B cell (primary cell): ENCODE results near the gene PICK1. TPM values are rescaled to one million over a fixed set of nuclear protein-coding genes. Genes with fewer than 3 reads are reported as not detected.

ENCODE experiments used
- ATAC-seq: fragments of 200-7000 bp; cut with Tn5 transposase; one replicate; pipeline ENCODE4 v1.10.0; 2021; ENCODE audit warnings: low read depth, mild to moderate bottlenecking, moderate number of reproducible peaks, moderate library complexity
- CTCF ChIA-PET: fragments of 350-600 bp; sonication (Branson Sonifier 250); formaldehyde crosslinking; loops from one replicate; lab custom pipeline; 2021; ENCODE audit warnings: antibody characterized with exemption, inconsistent platforms; lab: Charles Lee
- POLR2A ChIA-PET: fragments of 350-600 bp; sonication (Branson Sonifier 250); formaldehyde crosslinking; loops from one replicate; lab custom pipeline; 2021; ENCODE audit warnings: antibody characterized with exemption; lab: Charles Lee
- DNase-seq: peaks from one replicate; pipeline ENCODE4 v3.0.0; 2013
- H2AFZ ChIP-seq: 2 replicates; pipeline ENCODE4 v1.6.1; 2012; ENCODE audit warnings: mild to moderate bottlenecking, low read depth, low read length; ENCODE audit not compliant: insufficient read depth, poor library complexity, severe bottlenecking
- H3K27ac ChIP-seq, 2 donors: 1 replicate in 1 of 2; 2 replicates in 1 of 2; pipeline ENCODE4 v1.5.1; 2012 to 2013; ENCODE audit warnings: low read length in 2 of 2, mild to moderate bottlenecking in 2 of 2, moderate library complexity in 1 of 2
- H3K27me3 ChIP-seq, 4 experiments: fragments of 200-600 bp in 1 of 4; sonication (generic) in 1 of 4; replicated peaks in 1 of 4; 1 replicate in 2 of 4; 2 replicates in 2 of 4; pipeline versions ENCODE4 v1.6.1 to v1.7.0; 2013 to 2016; ENCODE audit warnings: low read length in 3 of 4, mild to moderate bottlenecking in 2 of 4, mixed read lengths in 1 of 4, moderate library complexity in 1 of 4; ENCODE audit not compliant: insufficient read depth in 4 of 4, control insufficient read depth in 3 of 4; ENCODE audit errors: control extremely low read depth in 1 of 4
- H3K36me3 ChIP-seq, 2 experiments: replicated peaks in 1 of 2; 1 replicate in 1 of 2; 2 replicates in 1 of 2; pipeline versions ENCODE4 v1.6.1 to v1.7.1; 2013; ENCODE audit warnings: low read length in 1 of 2; ENCODE audit not compliant: insufficient read depth in 2 of 2, control insufficient read depth in 1 of 2; ENCODE audit errors: control extremely low read depth in 1 of 2, extremely low read depth in 1 of 2
- H3K4me1 ChIP-seq, 2 donors: fragments of 200-600 bp in 1 of 2; sonication (generic) in 1 of 2; 1 replicate in 1 of 2; 2 replicates in 1 of 2; pipeline versions ENCODE4 v1.5.1 to v1.6.1; 2013 to 2017; ENCODE audit warnings: low read length in 2 of 2; ENCODE audit not compliant: control insufficient read depth in 2 of 2, insufficient read depth in 2 of 2
- H3K4me2 ChIP-seq: replicated peaks from 2 replicates; pipeline ENCODE3; 2012; ENCODE audit warnings: mild to moderate bottlenecking, low read depth, low read length; ENCODE audit not compliant: poor library complexity, severe bottlenecking
- H3K4me3 ChIP-seq, 5 experiments: fragments of 200-600 bp in 1 of 5; sonication (generic) in 1 of 5; 1 replicate in 3 of 5; 2 replicates in 2 of 5; pipeline versions ENCODE4 v1.5.1 to v1.7.0; 2011 to 2016; ENCODE audit warnings: low read length in 4 of 5, mild to moderate bottlenecking in 4 of 5, low read depth in 2 of 5, control low read depth in 1 of 5, moderate library complexity in 1 of 5; ENCODE audit not compliant: insufficient read depth in 1 of 5; ENCODE audit errors: control extremely low read depth in 1 of 5, extremely low read depth in 1 of 5
- H3K79me2 ChIP-seq: fragments of 200-600 bp; sonication (generic); one replicate; pipeline ENCODE4 v1.6.0; 2016; ENCODE audit warnings: low read length; ENCODE audit not compliant: control insufficient read depth, insufficient read depth
- H3K9ac ChIP-seq: fragments of 200-600 bp; sonication (generic); 2 replicates; pipeline ENCODE4 v1.6.1; 2017; ENCODE audit warnings: mild to moderate bottlenecking, low read length, moderate library complexity
- H3K9me3 ChIP-seq, 3 donors: one replicate each; pipeline versions ENCODE4 v1.6.1 to v1.7.1; 2013; ENCODE audit warnings: low read length in 2 of 3; ENCODE audit not compliant: control insufficient read depth in 2 of 3, insufficient read depth in 1 of 3; ENCODE audit errors: control extremely low read depth in 1 of 3
- H4K20me1 ChIP-seq: 2 replicates; pipeline ENCODE4 v1.6.0; 2012; ENCODE audit warnings: mild to moderate bottlenecking, low read length; ENCODE audit not compliant: insufficient read depth, control insufficient read depth, poor library complexity, severe bottlenecking
- H3K27ac Mint-ChIP-seq: one replicate; pipeline ENCODE4 v1.8.0; 2021; ENCODE audit warnings: mixed read lengths
- H3K27me3 Mint-ChIP-seq: one replicate; pipeline ENCODE4 v1.8.0; 2021; ENCODE audit warnings: mixed read lengths
- H3K4me1 Mint-ChIP-seq: one replicate; pipeline ENCODE4 v1.8.0; 2021; ENCODE audit warnings: mixed read lengths
- H3K4me3 Mint-ChIP-seq: one replicate; pipeline ENCODE4 v1.8.0; 2021; ENCODE audit warnings: mixed read lengths
- H3K9me3 Mint-ChIP-seq: one replicate; pipeline ENCODE4 v1.8.0; 2022; ENCODE audit warnings: mixed read lengths; ENCODE audit not compliant: insufficient read depth
- CTCF ChIP-seq: fragments of 200-600 bp; IDR thresholded peaks from one replicate; pipeline ENCODE4 v1.8.0; 2022; ENCODE audit warnings: antibody characterized with exemption, mild to moderate bottlenecking
- EZH2 ChIP-seq: IDR thresholded peaks from 2 replicates; pipeline ENCODE4 v1.6.1; 2012; ENCODE audit warnings: borderline replicate concordance, low read depth, mild to moderate bottlenecking, moderate library complexity, low read length; ENCODE audit not compliant: insufficient read depth, poor library complexity, severe bottlenecking
- WGBS: methylation state at CpG from one replicate; pipeline ENCODE4 v1.1.5; 2013; ENCODE audit warnings: missing lambda C conversion rate; ENCODE audit not compliant: insufficient coverage; 5-methylcytosine and 5-hydroxymethylcytosine counted together
- intact Hi-C: fragments of 100-400 bp; cut with micrococcal nuclease; formaldehyde crosslinking; loops from one replicate; pipeline ENCODE4 v1.10.0; 2022
- polyA plus RNA-seq: library from polyadenylated mRNA; depleted of rRNA; stranded (reverse); fragments of >200 nt; gene quantifications from 2 replicates; pipeline ENCODE4 v1.2.3, GENCODE V29; 2012
- total RNA-seq, 2 donors: library from RNA; stranded (reverse); fragments of 120-200 nt in 1 of 2; gene quantifications; 1 replicate in 1 of 2; 2 replicates in 1 of 2; pipeline versions ENCODE4 v1.2.3 to v1.2.4, GENCODE V29; 2013 to 2022

The PICK1 gene
- total and polyA plus RNA-seq, 2 donors (not counting 1 experiment from before 2014, with no cell fraction given) = 34.2 to 37.4 TPM

GRCh38 chr22:38066381-38067027 is 9.3 kb downstream of the PICK1 start:
- ATAC-seq (no peak), DNase-seq (no peak)
- H3K9me3 ChIP-seq = no peaks in the 10 kb centered on the region
- H3K4me1 ChIP-seq = peaks cover 0 to 4% of the 10 kb centered on the region in 2 donors
- H3K27me3 Mint-ChIP-seq = no peaks in the 10 kb centered on the region
- POLR2A ChIA-PET = interaction anchor here (0.6 kb wide), 1 partner anchor 257 kb away, joined by 3 read pairs; no protein-coding TSS in a partner anchor
- intact Hi-C loops = no loop called here
- H3K9ac ChIP-seq = no peak overlapping the region
- H3K9me3 Mint-ChIP-seq = no peaks in the 10 kb centered on the region
- no peak overlapping the region for H3K27ac Mint-ChIP-seq
- CTCF ChIA-PET = interaction anchor here (1.8 kb wide), 1 partner anchor 14 kb away, joined by 9 read pairs; no protein-coding TSS in a partner anchor
- 97% methylated on average over 11 of the region's 13 CpGs for WGBS
- TF ChIP-seq CTCF (no peak), EZH2 (no peak)
- no peaks in the 10 kb centered on the region for H3K27me3 ChIP-seq
- H3K36me3 ChIP-seq = peaks cover 0 to 62% of the 10 kb centered on the region in 2 experiments
- H3K4me2 ChIP-seq = no peak overlapping the region
- peaks cover 4% of the 10 kb centered on the region for H3K4me1 Mint-ChIP-seq
- no peak overlapping the region for H3K27ac ChIP-seq
- H3K4me3 ChIP-seq = no peak overlapping the region
- H3K79me2 ChIP-seq = no peaks in the 10 kb centered on the region
- no peak overlapping the region for H3K4me3 Mint-ChIP-seq
- no peaks in the 10 kb centered on the region for H4K20me1 ChIP-seq
- no peak overlapping the region for H2AFZ ChIP-seq

GRCh38 chr22:38067028-38067415 is 9.8 kb downstream of the PICK1 start:
- CTCF ChIA-PET = interaction anchor here (1.7 to 1.8 kb wide), 2 partner anchors 14 to 15 kb away, joined by 9 to 10 read pairs; no protein-coding TSS in a partner anchor
- TF ChIP-seq EZH2 (no peak), CTCF (no peak)
- Mint-ChIP-seq H3K4me3 (no peak overlapping the region), H3K27ac (no peak overlapping the region), H3K27me3 (no peaks in the 10 kb centered on the region), H3K9me3 (no peaks in the 10 kb centered on the region), H3K4me1 (peaks cover 4% of the 10 kb centered on the region)
- 97% methylated on average over 6 of the region's 8 CpGs for WGBS
- Histone ChIP-seq H3K27me3 (no peaks in the 10 kb centered on the region), H3K4me1 (peaks cover 0 to 4% of the 10 kb centered on the region in 2 donors), H3K79me2 (no peaks in the 10 kb centered on the region), H3K27ac (no peak overlapping the region), H3K9ac (no peak overlapping the region), H4K20me1 (no peaks in the 10 kb centered on the region), H3K4me3 (no peak overlapping the region), H3K9me3 (no peaks in the 10 kb centered on the region), H3K36me3 (peaks cover 0 to 63% of the 10 kb centered on the region in 2 experiments), H2AFZ (no peak overlapping the region), H3K4me2 (no peak overlapping the region)
- intact Hi-C loops = no loop called here
- DNase-seq = no peak
- no peak for ATAC-seq
- POLR2A ChIA-PET = interaction anchor here (0.6 kb wide), 1 partner anchor 257 kb away, joined by 3 read pairs; no protein-coding TSS in a partner anchor
